NCI-H2227 treated with DMSO at 0.1 percent for 48 hours (cell line): ENCODE results near the gene FLRT2.

Source experiments
- DNase-seq: peaks from one replicate; lab custom pipeline; 2025; lab: John Stamatoyannopoulos, UW

The FLRT2 gene

GRCh38 chr14:85564841-85565527 is 35.0 kb downstream of the FLRT2 start:
- no peak for DNase-seq

GRCh38 chr14:85565862-85566296 is 35.9 kb downstream of the FLRT2 start:
- no peak for DNase-seq

GRCh38 chr14:85566603-85567002 is 36.7 kb downstream of the FLRT2 start:
- DNase-seq = no peak

GRCh38 chr14:85572011-85572410 is 42.1 kb downstream of the FLRT2 start:
- DNase-seq = no peak

- no peak for DNase-seq
Observed at GRCh38 chr14:85572845-85573244, 42.9 kb downstream of the FLRT2 start.

GRCh38 chr14:85573406-85573805 is 43.5 kb downstream of the FLRT2 start:
- DNase-seq = no peak

GRCh38 chr14:85574853-85575616 is 45.1 kb downstream of the FLRT2 start:
- DNase-seq = no peak

- no peak for DNase-seq
Observed at GRCh38 chr14:85575617-85575898, 45.6 kb downstream of the FLRT2 start.

GRCh38 chr14:85576218-85576617 is 46.3 kb downstream of the FLRT2 start:
- DNase-seq = no peak

- no peak for DNase-seq
Observed at GRCh38 chr14:85576848-85577542, 47.1 kb downstream of the FLRT2 start.

- DNase-seq = no peak
Observed at GRCh38 chr14:85577543-85578114, 47.7 kb downstream of the FLRT2 start.

GRCh38 chr14:85578357-85578756 is 48.4 kb downstream of the FLRT2 start:
- DNase-seq = no peak

- DNase-seq = no peak
Observed at GRCh38 chr14:85578930-85579329, 49.0 kb downstream of the FLRT2 start.

- no peak for DNase-seq
Observed at GRCh38 chr14:85579942-85580341, 50.0 kb downstream of the FLRT2 start.

- DNase-seq = no peak
Observed at GRCh38 chr14:85580536-85581140, 50.7 kb downstream of the FLRT2 start.

GRCh38 chr14:85581691-85582090 is 51.7 kb downstream of the FLRT2 start:
- DNase-seq = no peak

- DNase-seq = no peak
Observed at GRCh38 chr14:85583380-85583779, 53.4 kb downstream of the FLRT2 start.

GRCh38 chr14:85584481-85584880 is 54.5 kb downstream of the FLRT2 start:
- no peak for DNase-seq

GRCh38 chr14:85587151-85587711 is 57.3 kb downstream of the FLRT2 start:
- no peak for DNase-seq

GRCh38 chr14:85590784-85591183 is 60.8 kb downstream of the FLRT2 start:
- DNase-seq = no peak

- no peak for DNase-seq
Observed at GRCh38 chr14:85594217-85594616, 64.3 kb downstream of the FLRT2 start.

GRCh38 chr14:85595981-85596380 is 66.0 kb downstream of the FLRT2 start:
- DNase-seq = no peak
